Heart right ventricle (tissue), 16 donors: ENCODE results near the gene FLT4. TPM values are rescaled to one million over a fixed set of nuclear protein-coding genes. Genes with fewer than 3 reads are reported as not detected.

ENCODE experiments used
- ATAC-seq, 8 donors: fragments of 200-7000 bp; cut with Tn5 transposase; one replicate each; pipeline ENCODE4 v1.9.1; 2020; ENCODE audit warnings: mild to moderate bottlenecking in 8 of 8, moderate library complexity in 8 of 8, moderate number of reproducible peaks in 1 of 8
- DNase-seq, 2 donors: peaks; one replicate each; pipeline ENCODE4 v3.0.0-alpha.2; 2020
- H3K27ac ChIP-seq, 10 donors: fragments of 200-600 bp; sonication (generic) in 2 of 10; one replicate each; pipeline versions ENCODE4 v1.5.0 to v1.8.0; 2020 to 2022; ENCODE audit warnings: mild to moderate bottlenecking in 3 of 10
- H3K27me3 ChIP-seq, 7 donors: fragments of 200-600 bp; one replicate each; pipeline ENCODE4 v1.8.0; 2021 to 2022; ENCODE audit warnings: mild to moderate bottlenecking in 2 of 7
- H3K36me3 ChIP-seq, 9 donors: fragments of 200-600 bp; sonication (generic) in 1 of 9; one replicate each; pipeline versions ENCODE4 v1.5.0 to v1.8.0; 2020 to 2022; ENCODE audit warnings: mild to moderate bottlenecking in 2 of 9
- H3K4me1 ChIP-seq, 9 donors: fragments of 200-600 bp; sonication (generic) in 1 of 9; one replicate each; pipeline versions ENCODE4 v1.5.0 to v1.8.0; 2020 to 2022; ENCODE audit warnings: mild to moderate bottlenecking in 4 of 9
- H3K4me3 ChIP-seq, 10 donors: fragments of 200-600 bp; sonication (generic) in 2 of 10; one replicate each; pipeline versions ENCODE4 v1.5.0 to v1.8.0; 2020 to 2022; ENCODE audit warnings: mild to moderate bottlenecking in 7 of 10, moderate library complexity in 2 of 10
- H3K9me3 ChIP-seq, 11 donors: fragments of 200-600 bp in 10 of 11; sonication (generic) in 2 of 11; one replicate each; pipeline versions ENCODE4 v1.5.0 to v1.8.0; 2013 to 2022; ENCODE audit warnings: mild to moderate bottlenecking in 2 of 11, control low read depth in 1 of 11, moderate library complexity in 1 of 11
- CTCF ChIP-seq, 9 donors: fragments of 200-600 bp; sonication (generic) in 2 of 9; IDR thresholded peaks; one replicate each; pipeline versions ENCODE4 v1.5.0 to v1.8.0; 2021 to 2022; ENCODE audit warnings: antibody characterized with exemption in 9 of 9, mild to moderate bottlenecking in 5 of 9, moderate library complexity in 1 of 9
- WGBS, 2 donors: extraction: QIAGEN DNeasy Blood & Tissue Kit; methylation state at CpG; one replicate each; pipeline ENCODE4 v1.1.7; 2013; ENCODE audit warnings: inconsistent platforms in 1 of 2; 5-methylcytosine and 5-hydroxymethylcytosine counted together
- intact Hi-C, 10 donors: fragments of 100-400 bp; cut with DNase I; formaldehyde crosslinking; loops; one replicate each; pipeline versions ENCODE4 v1.11.1 to v1.14.2; 2022
- polyA plus RNA-seq, 2 donors: library from polyadenylated mRNA; stranded (reverse); fragments of 200-250 nt; gene quantifications; one replicate each; pipeline ENCODE4 v1.2.3, GENCODE V29; 2013
- total RNA-seq, 10 donors: library from RNA; stranded (reverse); fragmentation: NEBNext Ultra II Directional in 3 of 10; extraction: Animal tissue kit (Norgen Biotek cat#: 25700) in 3 of 10; gene quantifications; one replicate each; pipeline versions ENCODE4 v1.2.1 to v1.2.4, GENCODE V29; 2021 to 2023
- donor health status: Arrhythmogenic right ventricular cardiomyopathy.
- donor health status: ischemic (EF 13 %, LVEDD 7.1; RV severe dilation, severe dysfunction).
- donor health status: healthy with polysubstance abuse.
- donor health status: DM: no; HTN: yes; CAD: no.
- donor health status: DM: no; HTN: no; CAD: no.
- donor health status: ischemic (EF 25% LVEDD 6.9; RV normal size, moderate dysfunction).
- donor health status: ischemic (EF 25% LVEDD 5.7; RV mildly dilated, moderate dysfunction).
- donor health status: healthy.
- donor health status: DM: yes; HTN: yes; CAD: no.
- donor health status: Ischemic cardiomyopathy.
- donor health status: ischemic (EF 35%, LVEDD 5.7; RV mildly dilated, moderate dysfunction).
- donor health status: nonischemic (EF 11% LVEDD 7.7; RV severe dilation, severe dysfunction).
- donor health status: DM: yes; HTN: yes; CAD: no.
- donor health status: PGD.
- donor health status: ischemic (EF 29% LVEDD 5.4; RV normal size, mild dysfunction).
- donor health status: nonischemic (EF 23%, LVEDD 6.1; RV moderate dilation, normal function).

The FLT4 gene
- total and polyA plus RNA-seq, 12 donors: 3.8 to 10.8 (median 6.3) TPM

DNA sequence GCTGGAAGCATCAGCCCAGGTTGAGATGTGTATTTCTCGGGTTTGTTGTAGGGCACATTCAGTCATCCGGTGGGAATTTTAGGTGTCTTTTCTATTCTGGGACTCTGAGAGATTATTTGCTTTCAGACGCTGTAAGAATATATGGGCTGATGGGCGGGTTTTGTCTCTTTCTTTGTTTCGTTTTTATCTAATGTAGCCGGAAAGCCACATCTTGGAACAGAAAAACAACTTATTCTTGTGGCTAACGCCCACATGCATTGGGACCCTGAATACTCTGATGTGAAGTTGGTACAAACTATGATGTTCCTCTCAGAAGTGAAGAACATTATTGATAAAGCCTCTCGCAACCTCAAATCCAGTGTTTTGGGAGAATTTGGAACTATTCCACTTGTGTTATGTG, 80.5 kb downstream of the FLT4 start:
- Histone ChIP-seq H3K27me3 (no peaks in the 10 kb centered on the region), H3K36me3 (peaks cover 0 to 94% (median 30%) of the 10 kb centered on the region in 9 donors), H3K4me3 (no peak overlapping the region), H3K27ac (no peak overlapping the region), H3K9me3 (no peaks in the 10 kb centered on the region), H3K4me1 (no peaks in the 10 kb centered on the region)
- intact Hi-C loops: no loop called here
- 82 to 85% methylated on average over 8 of the region's 8 CpGs for WGBS, 2 donors
- no peak for DNase-seq
- TF ChIP-seq CTCF (IDR thresholded peaks at IDR 0.05): no peak
- no peak for ATAC-seq

DNA sequence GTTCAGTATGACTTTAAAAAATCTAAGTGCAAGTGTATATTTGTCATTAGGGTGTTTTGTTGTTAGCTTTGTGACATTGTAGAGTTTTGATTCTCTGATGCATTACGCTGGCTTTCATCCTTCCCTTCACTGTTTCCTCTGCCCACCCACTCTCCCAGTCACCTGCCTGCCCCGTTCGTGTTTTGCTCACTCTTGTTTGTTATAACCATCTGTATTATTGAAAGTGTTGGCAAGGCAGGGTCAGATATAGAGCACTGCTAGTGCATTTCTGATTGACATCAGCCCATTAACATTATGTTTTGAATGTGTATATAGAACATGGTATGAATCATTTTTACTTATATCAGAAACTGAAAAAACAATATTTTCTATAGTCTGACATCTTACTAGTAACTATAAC, 85.4 kb downstream of the FLT4 start:
- Histone ChIP-seq H3K36me3 (peaks cover 0 to 68% (median 16%) of the 10 kb centered on the region in 9 donors), H3K9me3 (no peaks in the 10 kb centered on the region), H3K27ac (no peak overlapping the region), H3K4me1 (no peaks in the 10 kb centered on the region), H3K27me3 (no peaks in the 10 kb centered on the region), H3K4me3 (no peak overlapping the region)
- WGBS, 2 donors: 88 to 89% methylated on average over 3 of the region's 3 CpGs
- TF ChIP-seq CTCF (IDR thresholded peaks at IDR 0.05): no peak
- no peak for ATAC-seq
- DNase-seq: no peak
- intact Hi-C loops: no loop called here

DNA sequence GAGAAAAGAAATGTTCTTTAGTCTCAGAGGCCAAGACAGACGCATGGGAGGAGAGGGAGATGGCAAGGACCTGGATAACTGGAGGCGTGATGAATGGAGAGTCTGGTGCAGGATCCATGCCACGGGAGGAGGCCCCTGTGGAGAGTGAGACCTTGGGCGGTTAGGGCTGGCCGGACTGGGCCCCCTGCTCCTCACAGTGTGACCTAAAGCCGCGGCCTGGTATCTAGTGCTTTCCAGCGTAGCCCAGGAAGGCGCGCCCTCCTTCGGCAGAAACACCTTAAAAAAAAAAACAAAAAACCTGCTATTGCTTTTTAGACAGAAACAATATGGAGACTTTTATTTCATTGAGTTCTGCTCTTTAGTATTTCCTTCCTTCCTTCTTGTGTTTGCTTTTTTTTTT, 91.2 kb downstream of the FLT4 start:
- intact Hi-C loops: no loop called here
- no peak for TF ChIP-seq CTCF (IDR thresholded peaks at IDR 0.05)
- WGBS, 2 donors: 94 to 95% methylated on average over 11 of the region's 11 CpGs
- no peak for ATAC-seq
- Histone ChIP-seq H3K27me3 (no peaks in the 10 kb centered on the region), H3K4me1 (no peaks in the 10 kb centered on the region), H3K4me3 (no peak overlapping the region), H3K27ac (no peak overlapping the region), H3K9me3 (no peaks in the 10 kb centered on the region), H3K36me3 (peaks cover 0 to 54% (median 3%) of the 10 kb centered on the region in 9 donors)
- DNase-seq: no peak

DNA sequence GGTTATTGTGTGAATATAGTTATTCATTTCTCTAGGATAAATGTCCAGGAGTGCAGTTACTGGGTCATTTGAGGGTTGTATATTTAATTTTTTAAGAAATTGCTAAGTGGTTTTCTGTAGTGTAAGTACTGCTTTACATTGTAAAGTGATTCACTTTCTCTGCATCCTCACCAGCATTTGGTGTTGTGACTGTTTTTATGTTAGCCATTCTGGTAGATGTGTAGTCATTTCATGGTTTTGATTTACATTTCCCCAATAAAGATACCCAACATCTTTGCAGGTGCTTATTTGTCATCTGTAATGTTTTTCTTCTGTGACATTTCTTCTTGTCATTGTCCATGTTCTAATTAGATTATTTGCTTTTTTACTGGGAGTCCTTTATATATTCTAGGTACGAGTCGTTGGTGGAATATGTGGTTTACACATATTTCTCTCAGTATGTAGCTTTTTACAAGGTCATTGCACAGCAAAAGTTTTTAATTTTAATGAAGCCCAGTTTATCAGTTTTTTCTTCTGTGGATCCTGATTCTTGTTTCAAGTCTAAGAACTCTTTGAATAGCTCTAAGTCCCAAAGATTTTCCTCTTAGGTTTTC, 92.1 kb downstream of the FLT4 start:
- no peak for TF ChIP-seq CTCF (IDR thresholded peaks at IDR 0.05)
- 91 to 95% methylated on average over 2 of the region's 2 CpGs for WGBS, 2 donors

More for the DNA sequence above, 92.1 kb downstream of the FLT4 start:
- DNase-seq (no peak), ATAC-seq (no peak)
- H3K36me3 ChIP-seq: peaks cover 0 to 57% (median 3%) of the 10 kb centered on the region in 9 donors
- intact Hi-C loops: no loop called here
- H3K4me1 ChIP-seq: no peaks in the 10 kb centered on the region
- no peak overlapping the region for H3K4me3 ChIP-seq
- no peaks in the 10 kb centered on the region for H3K27me3 ChIP-seq
- no peaks in the 10 kb centered on the region for H3K9me3 ChIP-seq
- H3K27ac ChIP-seq: no peak overlapping the region
